Left forelimb (tissue), 1 donor: ENCODE data around the gene PHACTR3.

Source experiments
- DNase-seq: peaks from one replicate; pipeline ENCODE4 v3.0.0-alpha.2; 2018; ENCODE audit warnings: low spot score

The PHACTR3 gene

DNA sequence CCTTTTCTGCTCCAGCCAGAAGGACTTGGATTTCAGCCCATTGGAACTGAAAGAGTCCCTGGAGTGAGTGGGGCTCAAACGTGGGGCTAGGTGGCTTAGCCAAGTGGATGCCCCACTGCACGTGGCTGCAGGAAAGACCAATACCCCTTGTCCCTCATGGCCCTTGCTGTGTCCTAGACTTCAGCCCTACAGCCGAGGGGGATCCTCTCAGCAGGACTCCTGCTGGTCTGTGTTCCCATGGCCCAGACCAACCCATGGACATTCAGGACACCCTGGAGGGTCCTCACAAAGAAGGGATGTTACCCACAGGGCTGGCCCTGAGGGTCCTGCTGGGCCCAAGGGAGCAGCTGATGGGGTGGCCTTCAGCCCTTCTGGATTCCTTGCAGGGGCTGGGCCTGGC, 30.0 kb upstream of the PHACTR3 start:
- peak; percentile 22 for DNase-seq

DNA sequence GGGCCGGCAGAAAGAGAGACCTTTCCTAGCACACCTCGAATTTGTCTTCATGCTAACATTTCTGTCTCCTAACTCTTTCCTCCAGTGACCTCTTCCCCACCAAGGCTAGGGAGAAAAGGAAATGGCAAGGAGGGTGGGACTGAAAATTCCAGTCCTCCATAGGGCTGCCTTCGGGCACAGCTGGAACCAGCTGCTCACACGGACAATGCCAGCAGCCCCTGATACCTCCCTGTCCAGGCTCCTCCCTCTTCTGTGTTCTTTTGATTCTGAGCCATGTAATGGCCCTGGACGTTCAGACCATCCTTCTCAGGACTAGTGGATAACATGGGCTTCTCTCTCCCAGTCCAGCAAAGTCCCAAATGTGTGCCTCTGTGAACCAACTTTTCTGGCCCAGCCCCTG, 29.1 kb upstream of the PHACTR3 start:
- peak; percentile 59 for DNase-seq

DNA sequence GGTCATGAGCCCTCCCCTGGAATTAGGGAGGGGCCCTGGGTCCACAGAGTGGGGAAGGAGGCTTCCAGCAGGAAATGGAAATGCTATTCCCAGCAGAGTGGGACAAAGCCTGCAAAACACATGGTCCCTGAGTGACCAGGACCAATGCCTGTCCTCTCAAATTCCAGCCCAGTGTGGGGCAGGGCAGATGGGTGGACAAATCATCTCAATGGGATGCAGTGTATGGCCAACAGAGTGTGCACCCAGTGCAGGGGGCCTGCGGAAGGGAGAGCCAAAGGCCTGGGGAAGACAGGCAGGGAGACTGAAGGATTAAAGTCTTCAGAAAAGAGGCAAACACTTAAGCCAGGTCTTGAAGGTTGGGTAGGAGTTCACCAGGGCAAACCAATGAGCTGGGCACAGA, 28.7 kb upstream of the PHACTR3 start:
- DNase-seq = no peak

DNA sequence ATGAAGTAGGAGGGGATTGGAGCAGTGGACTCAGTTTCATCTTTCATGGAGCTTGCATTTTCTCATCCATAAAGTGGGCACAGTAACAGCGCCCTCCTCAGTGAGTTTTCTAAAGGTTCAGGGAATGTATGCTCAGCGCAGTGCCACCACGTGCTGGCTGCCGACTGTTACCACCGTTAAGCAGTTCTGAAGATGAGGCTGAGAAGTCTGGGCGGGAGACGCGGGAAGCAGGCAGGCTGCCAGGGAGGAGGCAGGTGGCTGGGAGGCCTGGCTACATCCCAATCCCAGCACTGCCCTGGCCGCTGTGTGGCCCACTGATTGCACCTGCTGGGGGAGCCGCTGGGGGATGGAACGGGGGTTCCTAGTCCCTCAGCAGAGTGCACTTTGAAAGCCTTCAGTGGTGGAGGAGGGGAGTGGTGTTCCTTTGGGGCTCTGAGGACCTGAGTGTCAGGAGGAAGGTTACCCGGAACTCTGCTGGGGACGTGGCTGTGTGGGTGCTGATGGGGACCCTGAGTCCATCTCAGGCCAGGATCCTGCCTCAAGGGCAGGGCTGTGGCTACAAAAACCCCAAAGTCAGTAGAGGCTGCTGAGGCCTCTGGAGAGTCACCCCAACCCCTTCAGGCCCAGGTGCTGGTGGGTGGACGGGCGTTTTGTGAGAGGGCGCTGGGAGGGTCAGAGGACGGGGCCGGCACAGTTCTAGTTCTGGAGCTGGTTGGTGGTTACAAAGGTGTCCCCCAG, 28.0 kb upstream of the PHACTR3 start:
- peak; percentile 66 for DNase-seq

DNA sequence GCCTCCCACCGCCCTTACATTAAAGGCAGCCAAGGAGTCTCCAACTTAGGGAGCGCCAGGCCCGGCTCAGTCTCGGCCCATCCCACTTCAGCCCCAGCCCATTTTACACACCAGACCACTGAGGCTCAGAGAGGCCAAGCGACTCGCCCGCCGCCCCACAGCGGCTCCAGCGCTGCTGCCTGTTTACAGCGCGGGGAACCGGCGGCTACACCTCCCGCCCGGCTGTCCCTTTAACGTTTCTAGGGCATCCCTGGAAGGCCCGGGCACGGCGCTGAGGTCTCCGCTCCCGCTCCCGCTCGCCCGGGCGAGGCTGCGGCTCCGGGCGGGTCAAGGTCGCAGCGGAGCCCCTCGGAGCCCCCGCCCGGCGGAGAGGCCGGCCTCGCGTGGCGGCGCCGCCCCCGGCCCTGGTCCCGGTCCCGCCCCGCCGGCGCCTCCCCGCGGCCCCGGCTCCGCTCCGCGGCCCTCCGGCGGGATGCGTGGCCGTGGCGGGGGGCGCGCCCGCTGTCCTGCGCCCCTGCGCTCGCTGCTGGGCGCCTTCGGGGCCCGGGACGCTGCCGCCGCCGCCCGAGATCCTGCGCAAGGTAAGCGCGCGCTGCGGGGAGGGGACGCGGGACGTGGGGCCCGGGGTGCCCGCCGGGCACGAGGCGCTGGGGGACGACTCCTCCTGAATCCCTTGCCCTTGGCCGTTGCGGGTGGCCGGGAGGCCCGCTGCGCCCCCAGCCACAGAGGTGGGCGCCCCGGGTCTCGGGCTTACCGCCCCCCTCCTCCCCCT, 27.1 kb upstream of the PHACTR3 start:
- DNase-seq = peak; percentile 53

DNA sequence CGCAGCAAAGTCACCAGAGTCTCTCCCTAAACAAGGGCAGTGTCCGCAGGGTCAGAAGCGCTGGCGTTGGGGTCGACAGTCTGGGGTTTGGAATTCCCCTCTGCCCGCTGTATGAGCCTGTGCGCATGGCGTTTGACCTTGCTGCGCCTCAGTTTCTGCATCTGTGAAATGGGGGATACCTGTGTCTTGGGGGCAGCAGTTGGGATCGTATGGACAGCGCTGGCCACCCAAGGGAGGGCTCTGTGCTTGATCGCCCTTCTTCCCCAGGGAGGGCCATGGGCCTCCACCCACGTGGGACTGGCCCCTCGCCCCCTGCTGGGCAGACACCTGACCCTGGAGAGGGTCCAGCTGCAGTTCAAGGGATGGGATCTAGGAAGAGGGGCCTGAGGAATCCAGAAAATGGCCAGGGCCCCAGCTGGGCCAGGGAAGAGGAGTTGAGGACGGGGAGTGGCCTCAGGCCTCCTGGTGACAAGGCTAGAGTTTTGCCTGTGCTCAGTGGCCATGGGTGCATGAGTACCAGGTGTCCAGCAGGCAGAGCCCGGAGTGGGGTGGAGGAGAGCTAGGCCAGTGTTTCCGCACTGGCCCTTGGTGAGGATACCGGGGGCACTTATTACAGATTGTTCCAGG, 26.4 kb upstream of the PHACTR3 start:
- DNase-seq = peak; percentile 51

DNA sequence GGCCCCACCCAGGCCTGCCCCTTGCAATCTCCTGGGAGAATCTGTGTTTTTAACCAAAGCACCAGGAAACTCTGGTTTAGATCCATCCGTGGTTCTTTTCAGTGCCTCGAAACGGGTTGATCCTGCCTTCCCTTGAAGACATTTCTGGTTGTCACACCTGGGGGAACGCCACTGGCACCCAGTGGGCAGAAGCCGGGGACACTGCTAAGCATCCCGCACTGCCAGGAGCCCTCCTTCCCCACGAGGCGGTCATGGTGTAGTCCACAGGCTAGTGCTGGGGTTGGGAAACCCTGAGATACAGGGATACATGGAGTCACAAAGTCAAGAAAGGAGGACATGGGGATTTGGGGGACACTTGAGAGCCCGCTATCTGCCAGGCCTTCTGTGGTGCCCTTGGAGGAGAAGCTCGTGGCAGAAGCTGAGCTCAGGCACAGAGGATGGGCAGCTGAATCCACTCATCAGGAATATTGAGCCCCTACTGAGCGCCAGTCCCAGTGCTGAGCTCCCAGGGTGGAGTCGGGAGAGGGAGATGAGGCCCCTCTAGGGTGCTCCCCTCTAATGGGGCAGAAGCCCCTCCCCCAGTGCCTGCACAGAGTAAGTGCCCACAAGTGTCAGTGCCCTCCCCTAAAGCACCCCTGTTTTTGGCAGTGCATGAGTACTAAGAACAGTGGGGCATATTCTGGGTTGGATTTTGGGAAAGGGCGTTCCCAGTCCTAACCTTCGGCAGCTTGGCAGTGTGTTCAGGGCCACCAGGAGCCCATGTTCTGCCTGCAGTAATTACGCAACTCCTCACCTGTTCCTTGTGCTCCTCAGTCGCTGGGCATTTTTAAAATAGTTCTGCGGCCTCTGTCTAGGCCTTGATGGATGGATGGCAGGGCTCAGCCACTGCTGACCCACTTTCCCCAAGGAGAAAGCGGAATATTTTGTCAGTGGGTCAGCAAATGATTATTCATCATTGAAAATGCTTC, 25.6 kb upstream of the PHACTR3 start:
- DNase-seq = peak; percentile 64

DNA sequence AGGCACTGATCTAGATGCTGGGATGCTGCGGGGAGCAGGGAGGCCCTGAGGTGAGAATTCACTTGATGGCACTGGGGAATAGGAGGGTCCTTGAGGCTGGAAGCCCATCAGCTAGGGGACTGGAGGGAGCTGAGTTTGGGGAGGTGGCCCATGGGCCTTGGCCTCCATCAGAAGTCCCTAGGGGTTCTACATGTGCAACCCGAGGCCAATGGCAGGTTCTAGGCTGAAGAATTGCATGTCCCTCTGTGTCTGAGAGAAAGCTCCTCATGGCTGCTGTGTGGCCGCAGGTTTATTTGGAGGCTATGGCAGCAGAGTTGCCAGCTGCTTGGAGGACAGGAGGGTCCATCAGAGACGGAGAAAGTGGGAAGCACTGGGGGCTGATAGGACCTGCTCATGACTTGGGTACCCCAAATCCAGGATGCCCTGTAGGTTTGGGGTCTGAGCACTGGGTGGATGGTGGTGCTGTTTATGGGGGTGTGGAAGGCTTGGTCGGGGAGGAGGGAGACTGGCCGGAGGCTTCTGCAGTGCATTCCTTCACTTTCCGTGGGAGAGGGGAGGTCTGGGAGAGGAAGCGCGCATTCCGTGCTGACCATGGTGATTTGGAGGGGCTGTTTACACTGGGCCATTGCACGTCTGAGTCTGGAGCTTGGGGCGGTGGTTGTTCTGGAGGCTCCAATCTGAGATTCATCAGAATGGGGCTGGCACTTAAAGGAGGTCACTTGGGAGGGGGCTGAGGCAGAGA, 24.8 kb upstream of the PHACTR3 start:
- DNase-seq = peak; percentile 53

DNA sequence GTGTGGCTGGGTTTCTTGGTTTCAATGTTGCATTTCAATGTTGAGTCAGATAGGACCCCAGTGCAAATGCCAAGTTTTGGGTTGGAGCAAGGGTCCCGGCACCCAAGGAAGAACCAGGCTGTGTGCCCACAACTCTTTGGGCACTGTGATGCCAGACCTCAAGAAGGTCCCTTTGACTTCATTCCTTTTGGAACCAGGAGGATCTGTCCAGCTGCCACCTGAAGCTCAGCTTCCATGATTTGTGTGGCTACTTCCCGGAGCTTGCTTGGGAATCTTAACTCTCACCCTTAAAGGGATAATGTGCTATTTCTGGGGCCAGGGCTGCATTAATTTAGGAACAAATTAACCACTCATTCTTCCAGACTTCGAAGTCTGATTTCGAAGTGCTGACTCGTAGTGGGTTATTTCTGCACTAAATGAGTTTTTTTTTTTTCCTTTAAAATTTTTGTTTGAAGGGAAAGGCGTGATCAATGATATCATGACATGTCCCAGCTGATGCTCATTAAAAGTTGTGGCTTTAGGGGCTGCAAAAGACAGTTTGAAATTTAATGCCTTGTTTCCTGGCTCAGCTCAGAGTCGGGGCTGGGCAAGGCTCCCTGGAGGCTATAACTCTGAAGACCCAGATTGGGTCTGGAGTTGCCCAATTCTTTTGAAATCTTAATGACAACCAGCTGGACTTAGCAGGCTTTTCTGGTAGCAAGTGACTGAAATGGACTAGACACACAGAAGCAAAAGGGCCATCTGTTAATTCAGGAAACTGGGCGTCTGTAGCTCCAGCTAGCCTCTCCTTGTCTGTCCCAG, 24.0 kb upstream of the PHACTR3 start:
- peak; percentile 60 for DNase-seq

DNA sequence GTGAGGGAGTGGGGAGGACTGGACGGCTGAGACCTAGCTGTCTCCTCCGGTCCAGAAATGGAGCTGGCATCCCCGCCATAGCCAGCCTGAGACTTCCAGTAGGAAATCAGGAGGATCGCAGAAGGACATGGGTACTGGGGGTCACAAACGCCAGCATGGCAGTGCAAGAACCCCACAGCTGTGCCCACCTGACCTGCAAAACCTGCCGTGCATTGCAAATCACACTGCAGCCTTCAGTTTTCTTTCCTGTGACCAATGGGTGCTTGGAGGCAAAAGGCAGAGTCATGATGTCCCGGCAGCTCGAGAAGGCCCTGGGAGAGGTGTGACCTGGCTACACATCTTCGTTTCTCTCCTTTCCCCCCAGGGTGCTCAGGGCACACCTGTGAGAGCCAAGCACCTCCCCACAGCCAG, 23.3 kb upstream of the PHACTR3 start:
- DNase-seq = peak; percentile 55

DNA sequence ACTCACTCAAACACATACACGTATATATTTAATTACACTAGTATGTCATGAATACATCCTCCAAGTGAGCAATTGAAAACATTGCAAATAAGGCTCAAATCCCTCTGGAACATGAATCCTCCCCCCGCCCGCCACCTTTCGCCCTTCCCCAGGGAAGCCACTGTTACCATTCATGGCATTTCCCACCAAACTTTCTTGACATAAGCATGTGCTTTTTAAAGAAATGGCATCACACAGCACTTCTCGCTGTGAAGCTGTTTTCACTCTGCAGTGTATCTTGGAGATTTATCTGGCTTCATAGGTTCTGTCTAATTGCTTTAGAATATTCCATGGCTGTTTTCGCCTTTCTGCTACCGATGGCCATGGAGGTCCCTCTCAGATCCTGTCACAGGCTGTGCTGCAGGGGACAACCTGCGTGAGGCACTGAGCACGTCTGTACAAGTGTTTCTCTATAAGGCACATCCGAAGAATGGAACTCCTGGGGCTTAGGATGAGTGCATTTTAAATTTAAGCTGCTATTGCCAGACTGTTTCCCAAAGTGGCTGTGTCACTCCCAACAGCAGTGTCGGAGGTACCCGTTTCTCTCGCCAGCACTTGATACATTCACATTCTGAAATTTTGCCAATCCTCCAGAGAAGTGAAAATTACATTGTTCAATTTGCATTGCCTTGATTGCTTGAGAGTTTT, 22.2 kb upstream of the PHACTR3 start:
- DNase-seq = no peak

DNA sequence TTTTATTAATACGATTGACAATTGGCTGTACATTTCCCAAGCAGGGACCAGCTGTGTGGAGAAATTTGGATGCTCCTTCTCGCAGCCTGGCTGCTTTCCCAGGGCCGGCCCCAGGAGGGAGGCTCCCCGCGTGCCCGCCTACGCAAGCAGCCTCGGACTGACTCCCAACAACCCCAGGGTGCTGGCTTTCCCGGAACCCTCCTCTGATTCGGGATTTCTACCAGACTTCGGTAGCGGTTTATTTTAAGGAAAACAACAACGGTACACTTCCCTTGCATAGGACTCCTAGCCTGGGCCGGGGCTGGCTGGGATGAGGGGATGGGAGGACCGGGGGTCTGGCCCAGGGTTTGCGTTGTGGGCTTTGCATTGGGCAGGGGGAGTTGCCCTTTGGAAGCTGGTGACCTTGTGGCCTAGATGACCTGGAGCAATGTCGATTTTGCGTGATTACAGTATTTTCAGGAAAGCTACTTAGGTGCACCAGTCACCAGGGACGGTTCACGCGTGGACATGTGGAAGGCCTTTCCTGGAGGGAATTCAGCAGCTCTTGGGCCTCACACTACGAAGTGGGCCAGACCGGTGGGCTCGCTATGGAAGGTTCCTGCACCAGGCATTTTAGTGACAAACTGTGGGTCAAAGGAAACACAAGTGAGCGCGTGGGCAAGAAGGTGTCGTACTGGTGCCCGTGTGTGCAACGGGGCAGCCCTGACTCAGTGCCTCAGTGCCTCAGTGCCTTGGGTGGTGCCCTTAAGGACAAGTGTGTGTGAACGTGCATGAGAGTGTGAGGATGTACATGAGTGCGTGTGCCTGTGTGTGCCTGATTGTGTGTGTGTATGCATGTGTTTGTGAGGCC, 20.7 kb upstream of the PHACTR3 start:
- DNase-seq = no peak

DNA sequence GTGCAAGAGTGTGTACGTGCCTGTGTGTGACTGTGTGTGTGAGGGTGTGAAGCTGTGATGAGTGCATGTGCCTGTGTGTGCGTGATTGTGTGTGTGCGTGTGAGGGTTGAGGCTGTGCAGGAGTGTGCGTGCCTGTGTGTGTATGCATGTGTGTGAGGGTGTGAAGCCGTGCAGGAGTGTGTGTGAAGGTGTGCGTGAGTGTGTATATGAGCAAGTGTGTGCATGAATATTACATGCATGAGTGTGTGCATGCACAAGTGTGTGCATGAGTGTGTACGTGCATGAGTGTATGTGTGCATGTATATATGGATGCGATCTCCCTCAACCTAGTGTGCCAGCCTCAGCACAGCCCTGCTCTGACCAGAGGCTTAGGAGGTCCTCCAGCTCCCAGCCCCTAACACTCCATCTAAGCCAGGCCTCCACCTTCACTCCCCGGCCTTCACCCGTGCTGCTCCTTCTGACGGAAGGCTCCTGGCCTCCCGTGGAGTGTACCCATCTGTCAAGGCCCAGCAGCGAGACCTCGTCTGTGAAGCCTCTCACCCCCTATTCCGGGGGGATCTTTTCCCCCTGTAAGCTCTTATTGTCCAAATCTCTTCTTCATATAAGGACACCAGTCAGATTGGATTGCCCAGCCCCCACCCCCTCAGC, 19.9 kb upstream of the PHACTR3 start:
- no peak for DNase-seq

DNA sequence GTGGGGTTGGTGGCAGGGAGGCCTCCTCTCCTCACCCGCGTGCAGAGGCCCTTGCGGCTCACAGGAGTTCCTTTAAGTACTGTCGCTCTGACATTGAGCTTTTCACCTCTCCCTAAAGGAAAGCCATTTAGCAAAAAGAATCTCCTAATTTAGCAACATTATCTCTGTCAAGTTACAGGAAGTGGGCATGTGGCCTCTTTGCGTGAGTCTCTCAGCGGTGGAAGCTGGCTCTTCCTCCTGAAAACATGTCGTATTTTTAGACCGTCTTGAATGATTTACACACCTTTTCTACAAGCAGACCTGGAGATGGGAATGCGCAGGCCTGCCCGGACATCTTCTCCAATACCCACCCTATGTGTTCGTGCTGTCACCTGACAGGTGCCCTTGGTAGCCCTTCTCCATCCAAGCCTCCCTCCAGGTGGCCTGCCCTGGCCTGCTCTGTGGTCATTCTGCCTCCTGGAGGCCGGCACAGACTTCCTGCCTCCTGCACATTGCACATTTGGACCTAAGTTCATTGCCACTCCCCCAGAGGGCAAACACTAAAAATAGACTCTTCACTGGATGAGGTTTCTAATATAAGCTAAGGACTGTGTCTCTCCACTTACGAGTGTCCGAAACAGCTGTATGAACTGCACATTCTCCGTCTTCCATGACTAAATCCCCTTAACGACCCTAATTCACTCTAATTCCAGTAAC, 18.5 kb upstream of the PHACTR3 start:
- no peak for DNase-seq

DNA sequence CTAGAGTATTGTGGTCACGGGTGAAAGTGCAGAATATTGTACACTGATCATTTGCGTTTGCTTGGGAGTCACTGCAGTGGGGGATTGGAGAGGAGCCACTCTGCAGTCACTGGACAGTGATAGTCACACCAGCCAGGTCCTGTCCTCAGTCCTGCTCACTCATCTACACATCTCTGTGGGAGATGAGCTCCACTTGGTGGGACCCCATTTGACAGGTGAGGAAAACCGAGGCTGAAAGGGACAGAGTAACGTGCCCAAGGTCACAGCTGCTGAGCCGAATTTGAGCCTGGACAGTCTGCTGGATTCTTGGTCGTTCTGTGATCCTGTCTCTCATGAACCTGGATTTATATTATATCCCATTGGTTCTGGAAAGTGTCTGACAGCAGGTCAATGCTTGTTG, 17.7 kb upstream of the PHACTR3 start:
- no peak for DNase-seq

DNA sequence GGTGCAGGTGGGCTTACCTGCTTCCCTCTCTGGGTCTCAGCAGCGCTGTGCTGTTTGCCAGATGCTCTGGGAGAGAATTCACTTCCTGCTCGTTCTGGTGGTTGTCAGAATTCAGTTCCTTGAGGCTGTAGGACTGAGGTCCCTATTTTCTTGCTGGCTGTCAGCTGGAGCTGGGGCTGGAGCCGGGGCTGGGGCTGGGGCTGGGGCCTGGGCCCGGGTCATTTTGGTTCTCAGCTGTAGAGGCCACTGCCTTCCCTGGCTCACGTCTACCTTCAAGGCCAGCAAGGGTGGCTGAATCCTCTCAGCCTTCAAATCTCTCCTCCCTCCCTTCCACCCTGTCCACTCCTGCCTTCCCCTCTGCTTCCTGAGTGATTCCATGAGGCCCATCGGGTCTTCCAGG, 16.8 kb upstream of the PHACTR3 start:
- no peak for DNase-seq

DNA sequence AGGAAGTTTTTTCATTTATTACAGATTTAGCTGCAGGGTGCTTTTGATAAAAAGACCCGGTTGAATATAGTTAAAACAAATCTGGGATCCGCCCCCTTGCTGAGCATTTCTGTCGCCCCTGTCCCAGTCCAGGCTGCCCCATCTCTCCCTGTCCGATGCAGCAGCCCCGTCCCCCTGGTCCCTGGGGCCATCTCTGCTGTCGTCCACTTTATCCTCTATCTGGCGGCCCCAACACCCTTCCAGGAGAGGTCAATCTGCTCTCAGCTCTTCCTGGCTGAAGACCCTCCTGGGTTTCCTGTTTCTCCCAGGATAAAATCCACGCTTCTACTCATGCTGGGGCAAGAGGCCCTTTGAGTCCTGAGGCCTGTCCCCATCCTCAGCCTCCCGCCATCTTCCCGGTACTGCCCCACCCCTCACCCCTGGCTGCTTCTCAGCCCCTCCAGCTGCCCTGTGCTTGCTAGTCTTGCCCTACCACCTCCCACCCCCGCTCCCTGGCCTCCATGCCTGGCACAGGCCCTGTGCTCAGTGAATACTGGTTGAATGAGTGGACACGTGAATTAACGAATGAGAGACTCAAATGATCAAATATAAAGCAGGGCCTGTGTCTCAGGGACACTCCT, 16.0 kb upstream of the PHACTR3 start:
- no peak for DNase-seq
